ENCODE data around the gene MIR17HG. TPM values are rescaled to one million over a fixed set of nuclear protein-coding genes. Genes with fewer than 3 reads are reported as not detected.
"Not testable (repeated sequence)": the region's sequence is repeated elsewhere in the genome, so short reads cannot be mapped to it uniquely, and the experiment has no call there.

Gene MIR17HG
- total and polyA plus RNA-seq, 2 experiments from 2014 or later, result 0.20 to 0.43 TPM

DNA sequence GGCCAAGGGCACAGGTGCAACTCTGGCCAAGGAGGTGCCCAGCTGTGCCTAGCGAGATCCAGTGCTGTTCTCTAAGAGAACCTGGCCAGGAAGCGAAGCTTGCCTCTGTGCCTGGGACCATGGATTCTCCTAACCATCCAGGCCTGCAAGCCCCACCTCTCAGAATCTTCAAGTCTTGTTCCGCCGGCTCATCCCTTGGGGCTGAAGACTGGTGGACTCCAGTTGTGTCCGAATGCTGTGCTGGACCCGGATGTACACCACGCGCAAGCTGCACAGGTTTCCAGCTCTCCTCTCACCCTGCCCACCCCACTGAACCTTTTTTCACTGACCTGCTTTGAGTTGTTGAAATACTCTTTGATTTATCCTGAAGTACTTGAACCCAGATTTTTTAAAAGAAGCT lies 27.5 kb upstream of the MIR17HG start:
- WGBS, 2 experiments (ENCODE audit: low coverage in 1 of 2, low lambda C conversion rate in 2 of 2, missing lambda C conversion rate in 2 of 2), result 71 to 75% methylated on average over 8 of the region's 8 CpGs
- in situ Hi-C loops (cut with MboI), result no loop called here
- no peak for TF ChIP-seq EZH2 (IDR thresholded peaks at IDR 0.05; ENCODE audit: insufficient read depth, poor library complexity, severe bottlenecking)
- TF ChIP-seq EZH2phosphoT487 (IDR thresholded peaks at IDR 0.05; ENCODE audit: insufficient read depth, low read depth), result no peak

DNA sequence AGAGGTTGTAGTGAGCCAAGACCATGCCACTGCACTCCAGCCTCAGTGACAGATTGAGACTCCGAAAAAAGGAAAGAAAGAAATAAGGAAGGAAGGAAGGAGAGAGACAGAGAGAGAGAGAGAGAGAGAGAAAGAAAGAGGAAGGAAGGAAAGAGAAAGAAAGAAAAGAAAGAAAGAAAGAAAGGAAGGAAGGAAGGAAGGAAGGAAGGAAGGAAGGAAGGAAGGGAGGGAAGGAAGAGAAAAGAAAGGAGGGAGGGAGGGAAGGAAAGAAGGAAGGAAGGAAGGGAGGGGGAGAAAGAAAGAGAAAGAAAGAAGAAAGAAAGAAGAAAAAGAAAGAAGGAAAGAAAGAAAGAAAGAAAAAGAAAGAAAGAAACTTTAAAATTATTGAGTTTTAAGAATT lies 26.5 kb upstream of the MIR17HG start:
- H3K4me3 ChIP-seq; H3K79me2 ChIP-seq (ENCODE audit: insufficient read depth); H3K9me3 ChIP-seq (ENCODE audit: low read depth); H3K4me2 ChIP-seq (ENCODE audit: unreplicated experiment); H3K27ac ChIP-seq; H3F3A ChIP-seq (ENCODE audit: insufficient read depth); H2AFZ ChIP-seq; H3K36me3 ChIP-seq (ENCODE audit: low read depth); H3K27me3 ChIP-seq (replicated peaks; ENCODE audit: insufficient read depth); H4K20me1 ChIP-seq (ENCODE audit: insufficient read depth); H3K4me1 ChIP-seq (ENCODE audit: insufficient read depth); DNase-seq; in situ Hi-C loops (cut with MboI); H3K9me2 ChIP-seq (ENCODE audit: insufficient read depth); H3K9ac ChIP-seq: not testable (repeated sequence)
- 50% methylated on average over 1 of the region's 1 CpG for WGBS, 2 experiments (ENCODE audit: low coverage in 1 of 2, low lambda C conversion rate in 2 of 2, missing lambda C conversion rate in 2 of 2)

More for the DNA sequence above, 27.5 kb upstream of the MIR17HG start:
- Histone ChIP-seq H3K27ac (no peak overlapping the region), H3K27me3 (replicated peaks; ENCODE audit: insufficient read depth) (0 out of 2 replicates have a peak, but pooled peaks cover 5% of the 10 kb centered on the region), H3K36me3 (ENCODE audit: low read depth) (no peaks in the 10 kb centered on the region), H3K9me3 (ENCODE audit: low read depth) (no peaks in the 10 kb centered on the region), H3K4me2 (ENCODE audit: unreplicated experiment) (no peak overlapping the region), H3K4me1 (ENCODE audit: insufficient read depth) (no peaks in the 10 kb centered on the region), H3K9ac (no peak overlapping the region), H3K9me2 (ENCODE audit: insufficient read depth) (no peaks in the 10 kb centered on the region), H4K20me1 (ENCODE audit: insufficient read depth) (no peaks in the 10 kb centered on the region), H2AFZ (no peak overlapping the region), H3K4me3 (no peak overlapping the region), H3K79me2 (ENCODE audit: insufficient read depth) (no peaks in the 10 kb centered on the region), H3F3A (ENCODE audit: insufficient read depth) (no peaks in the 10 kb centered on the region)
- DNase-seq, result no peak

DNA sequence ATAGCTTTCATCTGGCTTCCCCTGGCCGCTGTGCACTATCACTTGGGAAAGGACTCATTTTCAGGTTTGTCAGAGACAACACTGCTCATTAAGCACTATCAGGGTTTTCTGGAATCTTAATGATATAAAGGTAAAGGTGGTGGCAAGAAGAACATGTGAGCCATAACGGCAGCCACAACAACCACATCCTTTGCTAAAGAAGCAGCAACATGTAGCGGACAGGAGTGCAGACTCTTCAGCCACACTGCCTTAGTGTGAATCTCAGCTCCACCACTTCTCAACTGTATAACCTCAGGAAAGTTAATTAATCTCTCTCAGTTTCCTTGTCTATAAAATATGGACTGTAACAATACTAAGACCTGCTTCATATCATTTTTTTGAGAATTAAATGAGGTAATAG lies 24.1 kb upstream of the MIR17HG start:
- no peak overlapping the region for H2AFZ ChIP-seq
- H3F3A ChIP-seq (ENCODE audit: insufficient read depth), result no peaks in the 10 kb centered on the region
- H3K79me2 ChIP-seq (ENCODE audit: insufficient read depth), result no peaks in the 10 kb centered on the region
- no peak overlapping the region for H3K27ac ChIP-seq
- peaks cover 11% of the 10 kb centered on the region for H3K27me3 ChIP-seq (replicated peaks; ENCODE audit: insufficient read depth)
- H3K36me3 ChIP-seq (ENCODE audit: low read depth), result no peaks in the 10 kb centered on the region
- H3K4me1 ChIP-seq (ENCODE audit: insufficient read depth), result no peaks in the 10 kb centered on the region
- no peaks in the 10 kb centered on the region for H4K20me1 ChIP-seq (ENCODE audit: insufficient read depth)
- no peak for DNase-seq
- WGBS, 2 experiments (ENCODE audit: low coverage in 1 of 2, low lambda C conversion rate in 2 of 2, missing lambda C conversion rate in 2 of 2), result 24 to 29% methylated on average over 3 of the region's 3 CpGs
- no peaks in the 10 kb centered on the region for H3K9me3 ChIP-seq (ENCODE audit: low read depth)
- H3K4me3 ChIP-seq, result no peak overlapping the region
- no peak for TF ChIP-seq EZH2 (IDR thresholded peaks at IDR 0.05; ENCODE audit: insufficient read depth, poor library complexity, severe bottlenecking)
- no peak for TF ChIP-seq EZH2phosphoT487 (IDR thresholded peaks at IDR 0.05; ENCODE audit: insufficient read depth, low read depth)
- H3K9ac ChIP-seq, result no peak overlapping the region
- in situ Hi-C loops (cut with MboI), result no loop called here
- H3K9me2 ChIP-seq (ENCODE audit: insufficient read depth), result no peaks in the 10 kb centered on the region
- H3K4me2 ChIP-seq (ENCODE audit: unreplicated experiment), result no peak overlapping the region

DNA sequence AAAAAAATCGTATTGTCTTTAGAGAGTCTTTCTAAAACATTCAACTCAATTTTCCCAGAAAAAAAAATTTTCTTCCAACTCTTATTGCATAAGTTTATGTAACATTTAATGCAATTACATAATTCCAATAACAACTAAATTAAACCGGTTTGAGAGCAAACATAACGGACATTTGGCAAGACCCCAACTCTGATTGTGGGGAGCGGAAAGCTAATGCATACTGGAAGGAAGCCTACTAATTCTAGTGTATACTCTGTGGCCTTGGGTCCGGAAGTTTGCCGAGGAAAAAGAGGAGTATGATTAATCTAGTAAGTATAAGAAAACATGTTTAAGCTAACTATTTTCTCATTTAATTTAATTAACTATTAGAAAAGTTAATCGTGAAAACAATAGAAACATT lies 21.3 kb upstream of the MIR17HG start:
- no peak overlapping the region for H2AFZ ChIP-seq
- 46 to 49% methylated on average over 7 of the region's 7 CpGs for WGBS, 2 experiments (ENCODE audit: low coverage in 1 of 2, low lambda C conversion rate in 2 of 2, missing lambda C conversion rate in 2 of 2)
- no peak overlapping the region for H3K4me2 ChIP-seq (ENCODE audit: unreplicated experiment)
- no peak overlapping the region for H3K9ac ChIP-seq
- no peak for DNase-seq
- H3K27me3 ChIP-seq (replicated peaks; ENCODE audit: insufficient read depth), result peaks cover 11% of the 10 kb centered on the region
- no peak overlapping the region for H3K27ac ChIP-seq
- H3K9me3 ChIP-seq (ENCODE audit: low read depth), result no peaks in the 10 kb centered on the region
- in situ Hi-C loops (cut with MboI), result no loop called here
- H4K20me1 ChIP-seq (ENCODE audit: insufficient read depth), result no peaks in the 10 kb centered on the region
- no peaks in the 10 kb centered on the region for H3K79me2 ChIP-seq (ENCODE audit: insufficient read depth)
- no peaks in the 10 kb centered on the region for H3K36me3 ChIP-seq (ENCODE audit: low read depth)
- no peaks in the 10 kb centered on the region for H3K4me1 ChIP-seq (ENCODE audit: insufficient read depth)
- H3F3A ChIP-seq (ENCODE audit: insufficient read depth), result no peaks in the 10 kb centered on the region
- H3K9me2 ChIP-seq (ENCODE audit: insufficient read depth), result no peaks in the 10 kb centered on the region
- TF ChIP-seq EZH2phosphoT487 (IDR thresholded peaks at IDR 0.05; ENCODE audit: insufficient read depth, low read depth), result no peak
- TF ChIP-seq EZH2 (IDR thresholded peaks at IDR 0.05; ENCODE audit: insufficient read depth, poor library complexity, severe bottlenecking), result no peak
- no peak overlapping the region for H3K4me3 ChIP-seq

DNA sequence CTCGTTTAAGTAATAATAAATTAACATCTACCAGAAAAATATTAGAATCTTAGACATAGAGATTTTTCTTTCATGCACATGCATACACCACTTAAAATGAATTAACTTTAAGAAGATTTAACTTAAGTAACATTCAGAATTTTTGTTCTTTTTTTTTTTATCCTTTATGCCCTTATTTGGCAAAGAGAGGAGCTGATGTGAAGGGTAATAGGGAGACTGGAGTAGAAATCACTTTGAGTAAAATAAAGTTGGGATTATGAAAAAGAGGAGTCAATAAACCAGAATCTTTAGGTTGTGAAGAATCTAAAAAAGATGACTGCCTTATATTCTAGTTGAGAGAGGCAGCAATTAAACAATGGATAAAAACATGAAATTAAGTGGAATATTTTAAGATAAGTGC lies 18.8 kb upstream of the MIR17HG start:
- in situ Hi-C loops (cut with MboI), result no loop called here
- 9 to 29% methylated on average over 1 of the region's 1 CpG for WGBS, 2 experiments (ENCODE audit: low coverage in 1 of 2, low lambda C conversion rate in 2 of 2, missing lambda C conversion rate in 2 of 2)
- Histone ChIP-seq H4K20me1 (ENCODE audit: insufficient read depth) (no peaks in the 10 kb centered on the region), H3K27me3 (replicated peaks; ENCODE audit: insufficient read depth) (peaks cover 11% of the 10 kb centered on the region), H3K36me3 (ENCODE audit: low read depth) (no peaks in the 10 kb centered on the region), H3K9me2 (ENCODE audit: insufficient read depth) (no peaks in the 10 kb centered on the region), H3K4me1 (ENCODE audit: insufficient read depth) (no peaks in the 10 kb centered on the region), H3K79me2 (ENCODE audit: insufficient read depth) (no peaks in the 10 kb centered on the region), H3K4me2 (ENCODE audit: unreplicated experiment) (no peak overlapping the region), H3K9ac (no peak overlapping the region), H3K4me3 (no peak overlapping the region), H2AFZ (no peak overlapping the region), H3K9me3 (ENCODE audit: low read depth) (no peaks in the 10 kb centered on the region), H3F3A (ENCODE audit: insufficient read depth) (no peaks in the 10 kb centered on the region), H3K27ac (no peak overlapping the region)
- TF ChIP-seq EZH2 (IDR thresholded peaks at IDR 0.05; ENCODE audit: insufficient read depth, poor library complexity, severe bottlenecking) (no peak), EZH2phosphoT487 (IDR thresholded peaks at IDR 0.05; ENCODE audit: insufficient read depth, low read depth) (no peak)
- DNase-seq, result no peak
